Liver (tissue), 9 donors: Measurements from ENCODE around the gene BASP1. TPM values are rescaled to one million over a fixed set of nuclear protein-coding genes. Genes with fewer than 3 reads are reported as not detected.

Experiments
- DNase-seq: peaks from one replicate; pipeline ENCODE4 v3.0.0-alpha.2; 2017; ENCODE audit warnings: low spot score
- H3K27ac ChIP-seq, 2 donors: one replicate each; pipeline ENCODE4 v1.7.0; 2013; ENCODE audit warnings: inconsistent platforms in 2 of 2, low read length in 2 of 2, control low read depth in 1 of 2, low read depth in 1 of 2, mild to moderate bottlenecking in 1 of 2
- H3K27me3 ChIP-seq, 4 donors: one replicate each; pipeline versions ENCODE4 v1.6.1 to v1.7.0; 2013; ENCODE audit warnings: low read length in 3 of 4, inconsistent platforms in 1 of 4, mild to moderate bottlenecking in 1 of 4, moderate library complexity in 1 of 4; ENCODE audit not compliant: control insufficient read depth in 4 of 4, insufficient read depth in 4 of 4
- H3K36me3 ChIP-seq, 4 donors: one replicate each; pipeline versions ENCODE4 v1.6.1 to v1.7.0; 2013; ENCODE audit warnings: low read length in 3 of 4, mild to moderate bottlenecking in 3 of 4, low read depth in 1 of 4, moderate library complexity in 1 of 4; ENCODE audit not compliant: control insufficient read depth in 4 of 4, insufficient read depth in 3 of 4
- H3K4me1 ChIP-seq, 4 donors: one replicate each; pipeline versions ENCODE4 v1.6.1 to v1.7.0; 2013; ENCODE audit warnings: low read length in 3 of 4, mild to moderate bottlenecking in 3 of 4, moderate library complexity in 1 of 4; ENCODE audit not compliant: control insufficient read depth in 4 of 4, insufficient read depth in 4 of 4
- H3K4me3 ChIP-seq, 3 donors: one replicate each; pipeline versions ENCODE4 v1.6.1 to v1.7.0; 2013; ENCODE audit warnings: low read length in 3 of 3, control low read depth in 1 of 3, low read depth in 1 of 3, mild to moderate bottlenecking in 1 of 3
- H3K9ac ChIP-seq, 2 donors: one replicate each; pipeline ENCODE4 v1.7.0; 2013; ENCODE audit warnings: low read length in 2 of 2, mild to moderate bottlenecking in 2 of 2, moderate library complexity in 2 of 2, control low read depth in 1 of 2, low read depth in 1 of 2
- H3K9me3 ChIP-seq, 4 donors: one replicate each; pipeline versions ENCODE4 v1.6.1 to v1.7.0; 2013; ENCODE audit warnings: low read length in 3 of 4; ENCODE audit not compliant: control insufficient read depth in 4 of 4
- ATF3 ChIP-seq: IDR thresholded peaks from 2 replicates; pipeline ENCODE4 v1.6.1; 2016; ENCODE audit warnings: antibody characterized with exemption
- CTCF ChIP-seq: fragments of 150-350 bp; IDR thresholded peaks from 2 replicates; pipeline ENCODE4 v1.5.1; 2017; ENCODE audit warnings: improper control_type of control experiment, low read depth, low read length; ENCODE audit not compliant: missing input control
- EGR1 ChIP-seq, 2 donors: IDR thresholded peaks; 2 replicates each; pipeline ENCODE4 v1.6.1; 2016 to 2018; ENCODE audit warnings: antibody characterized with exemption in 2 of 2, low read depth in 2 of 2
- GABPA ChIP-seq, 2 donors: IDR thresholded peaks in 1 of 2; conservative IDR thresholded peaks in 1 of 2; 2 replicates each; pipeline ENCODE4 v1.6.1; 2016; ENCODE audit warnings: antibody characterized with exemption in 2 of 2, mild to moderate bottlenecking in 1 of 2, moderate library complexity in 1 of 2
- HNF4G ChIP-seq: IDR thresholded peaks from 2 replicates; pipeline ENCODE4 v1.6.1; 2016; ENCODE audit warnings: antibody characterized with exemption
- JUND ChIP-seq, 2 donors: IDR thresholded peaks; 2 replicates each; pipeline ENCODE4 v1.6.1; 2016; ENCODE audit warnings: antibody characterized with exemption in 2 of 2
- NR2F2 ChIP-seq: IDR thresholded peaks from 2 replicates; pipeline ENCODE4 v1.6.1; 2016; ENCODE audit warnings: antibody characterized with exemption
- RAD21 ChIP-seq, 2 donors: IDR thresholded peaks; 2 replicates each; pipeline ENCODE4 v1.6.1; 2016; ENCODE audit warnings: antibody characterized with exemption in 2 of 2, mild to moderate bottlenecking in 2 of 2
- REST ChIP-seq: IDR thresholded peaks from 2 replicates; pipeline ENCODE4 v1.6.1; 2016; ENCODE audit warnings: antibody characterized with exemption, mild to moderate bottlenecking
- TAF1 ChIP-seq: conservative IDR thresholded peaks from 2 replicates; pipeline ENCODE4 v1.6.1; 2016; ENCODE audit warnings: antibody characterized with exemption, mild to moderate bottlenecking
- WGBS: extraction: QIAGEN DNeasy Blood & Tissue Kit; methylation state at CpG from one replicate; pipeline ENCODE4 v1.1.7; 2013; 5-methylcytosine and 5-hydroxymethylcytosine counted together
- polyA plus RNA-seq, 2 donors: library from polyadenylated mRNA; stranded (reverse) in 1 of 2; unstranded in 1 of 2; fragments of 200-250 nt in 1 of 2; fragments of >200 nt in 1 of 2; fragmentation: Nextera tagmentation in 1 of 2; extraction: Ambion mirVana in 1 of 2; gene quantifications; one replicate each; pipeline versions ENCODE4 v1.2.1 to v1.2.3, GENCODE V29; 2013 to 2015
- total RNA-seq, 2 donors: library from RNA; depleted of rRNA; stranded (reverse); fragments of >200 nt; gene quantifications; one replicate each; pipeline ENCODE4 v1.2.3, GENCODE V29; 2014
- TF ChIP-seq, protein P1 (sequence below): IDR thresholded peaks from 2 replicates; pipeline ENCODE4 v1.6.1; 2016; ENCODE audit warnings: antibody characterized with exemption
- donor health status: healthy.
- donor health status: healthy.
- donor health status: healthy.
- donor health status: healthy.
- donor health status: healthy.

BASP1 gene
- total and polyA plus RNA-seq, 4 donors, result 1.2 to 17.0 (median 5.4) TPM

DNA sequence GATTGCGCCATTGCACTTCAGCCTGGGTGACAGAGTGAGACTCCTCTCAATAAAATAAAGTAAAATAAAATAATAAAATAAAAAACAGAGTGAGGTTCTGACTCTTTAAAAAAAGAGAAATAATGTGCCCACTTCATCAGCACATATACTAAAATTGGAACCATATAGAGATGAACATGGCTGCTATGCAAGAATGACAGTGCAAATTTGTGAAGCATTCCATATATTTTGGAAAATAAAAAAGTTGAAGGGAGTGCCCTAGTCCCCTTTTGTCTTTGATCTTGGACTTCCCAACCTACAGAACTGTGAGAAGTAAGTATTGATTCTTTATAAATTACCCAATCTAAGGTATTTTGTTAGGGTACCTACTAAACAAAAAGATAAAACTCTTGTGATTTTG is 23.1 kb downstream of the BASP1 start (continued):
- TF ChIP-seq, protein P1, sequence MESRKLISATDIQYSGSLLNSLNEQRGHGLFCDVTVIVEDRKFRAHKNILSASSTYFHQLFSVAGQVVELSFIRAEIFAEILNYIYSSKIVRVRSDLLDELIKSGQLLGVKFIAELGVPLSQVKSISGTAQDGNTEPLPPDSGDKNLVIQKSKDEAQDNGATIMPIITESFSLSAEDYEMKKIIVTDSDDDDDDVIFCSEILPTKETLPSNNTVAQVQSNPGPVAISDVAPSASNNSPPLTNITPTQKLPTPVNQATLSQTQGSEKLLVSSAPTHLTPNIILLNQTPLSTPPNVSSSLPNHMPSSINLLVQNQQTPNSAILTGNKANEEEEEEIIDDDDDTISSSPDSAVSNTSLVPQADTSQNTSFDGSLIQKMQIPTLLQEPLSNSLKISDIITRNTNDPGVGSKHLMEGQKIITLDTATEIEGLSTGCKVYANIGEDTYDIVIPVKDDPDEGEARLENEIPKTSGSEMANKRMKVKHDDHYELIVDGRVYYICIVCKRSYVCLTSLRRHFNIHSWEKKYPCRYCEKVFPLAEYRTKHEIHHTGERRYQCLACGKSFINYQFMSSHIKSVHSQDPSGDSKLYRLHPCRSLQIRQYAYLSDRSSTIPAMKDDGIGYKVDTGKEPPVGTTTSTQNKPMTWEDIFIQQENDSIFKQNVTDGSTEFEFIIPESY, result no peak
- no peak for TF ChIP-seq GABPA (IDR thresholded peaks at IDR 0.05 in 1 of 2, conservative IDR thresholded peaks at IDR 0.05 in 1 of 2)
- TF ChIP-seq ATF3, result no peak
- TF ChIP-seq RAD21 (IDR thresholded peaks at IDR 0.05), result no peak
- no peak for TF ChIP-seq NR2F2
- no peak for TF ChIP-seq EGR1 (IDR thresholded peaks at IDR 0.05; ENCODE audit: low read depth in 2 of 2)

DNA sequence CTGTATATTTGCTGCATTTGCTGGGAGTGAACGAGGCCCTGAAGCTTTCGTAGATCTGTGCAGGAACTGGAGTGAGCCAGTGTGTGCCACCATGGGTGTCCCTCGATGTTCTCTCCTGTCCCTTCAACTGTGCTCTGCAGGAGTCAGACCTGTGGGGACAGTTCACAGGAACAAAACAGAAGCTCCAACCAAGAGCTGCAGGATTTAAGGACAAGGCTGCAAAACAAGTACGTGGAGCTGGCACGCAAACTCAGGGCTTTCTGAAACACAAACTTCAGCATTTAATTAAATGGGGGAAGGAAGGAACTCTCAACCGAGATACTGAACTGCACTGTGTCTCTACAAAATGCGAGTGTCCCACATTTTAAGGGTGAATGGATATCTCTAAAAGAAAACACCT is 24.2 kb downstream of the BASP1 start:
- WGBS, result 69% methylated on average over 7 of the region's 7 CpGs
- H3K27ac ChIP-seq, result no peak overlapping the region
- H3K4me3 ChIP-seq, result no peak overlapping the region

More for the DNA sequence above, 24.2 kb downstream of the BASP1 start:
- no peaks in the 10 kb centered on the region for H3K36me3 ChIP-seq
- TF ChIP-seq HNF4G, result no peak
- no peak for TF ChIP-seq REST
- no peak for TF ChIP-seq JUND (IDR thresholded peaks at IDR 0.05)
- no peak for TF ChIP-seq TAF1
- TF ChIP-seq CTCF, result no peak
- no peaks in the 10 kb centered on the region for H3K9me3 ChIP-seq
- H3K4me1 ChIP-seq, result no peaks in the 10 kb centered on the region
- DNase-seq, result no peak
- no peaks in the 10 kb centered on the region for H3K27me3 ChIP-seq
- H3K9ac ChIP-seq, result no peak overlapping the region
